Liver (tissue), 9 donors: ENCODE data around the gene DGKQ. TPM values are rescaled to one million over a fixed set of nuclear protein-coding genes. Genes with fewer than 3 reads are reported as not detected.

ENCODE experiments used
- DNase-seq: peaks from one replicate; pipeline ENCODE4 v3.0.0-alpha.2; 2017; ENCODE audit warnings: low spot score
- H3K27ac ChIP-seq, 2 donors: one replicate each; pipeline ENCODE4 v1.7.0; 2013; ENCODE audit warnings: inconsistent platforms in 2 of 2, low read length in 2 of 2, control low read depth in 1 of 2, low read depth in 1 of 2, mild to moderate bottlenecking in 1 of 2
- H3K27me3 ChIP-seq, 4 donors: one replicate each; pipeline versions ENCODE4 v1.6.1 to v1.7.0; 2013; ENCODE audit warnings: low read length in 3 of 4, inconsistent platforms in 1 of 4, mild to moderate bottlenecking in 1 of 4, moderate library complexity in 1 of 4; ENCODE audit not compliant: control insufficient read depth in 4 of 4, insufficient read depth in 4 of 4
- H3K36me3 ChIP-seq, 4 donors: one replicate each; pipeline versions ENCODE4 v1.6.1 to v1.7.0; 2013; ENCODE audit warnings: low read length in 3 of 4, mild to moderate bottlenecking in 3 of 4, low read depth in 1 of 4, moderate library complexity in 1 of 4; ENCODE audit not compliant: control insufficient read depth in 4 of 4, insufficient read depth in 3 of 4
- H3K4me1 ChIP-seq, 4 donors: one replicate each; pipeline versions ENCODE4 v1.6.1 to v1.7.0; 2013; ENCODE audit warnings: low read length in 3 of 4, mild to moderate bottlenecking in 3 of 4, moderate library complexity in 1 of 4; ENCODE audit not compliant: control insufficient read depth in 4 of 4, insufficient read depth in 4 of 4
- H3K4me3 ChIP-seq, 3 donors: one replicate each; pipeline versions ENCODE4 v1.6.1 to v1.7.0; 2013; ENCODE audit warnings: low read length in 3 of 3, control low read depth in 1 of 3, low read depth in 1 of 3, mild to moderate bottlenecking in 1 of 3
- H3K9ac ChIP-seq, 2 donors: one replicate each; pipeline ENCODE4 v1.7.0; 2013; ENCODE audit warnings: low read length in 2 of 2, mild to moderate bottlenecking in 2 of 2, moderate library complexity in 2 of 2, control low read depth in 1 of 2, low read depth in 1 of 2
- H3K9me3 ChIP-seq, 4 donors: one replicate each; pipeline versions ENCODE4 v1.6.1 to v1.7.0; 2013; ENCODE audit warnings: low read length in 3 of 4; ENCODE audit not compliant: control insufficient read depth in 4 of 4
- FOXA2 ChIP-seq: IDR thresholded peaks from 2 replicates; pipeline ENCODE4 v1.6.1; 2016; ENCODE audit warnings: antibody characterized with exemption
- HNF4A ChIP-seq, 2 donors: conservative IDR thresholded peaks; 2 replicates each; pipeline ENCODE4 v1.6.1; 2016; ENCODE audit warnings: antibody characterized with exemption in 2 of 2, mild to moderate bottlenecking in 2 of 2
- HNF4G ChIP-seq: IDR thresholded peaks from 2 replicates; pipeline ENCODE4 v1.6.1; 2016; ENCODE audit warnings: antibody characterized with exemption
- MAX ChIP-seq: IDR thresholded peaks from 2 replicates; pipeline ENCODE4 v1.6.1; 2016; ENCODE audit warnings: antibody characterized with exemption
- REST ChIP-seq: IDR thresholded peaks from 2 replicates; pipeline ENCODE4 v1.6.1; 2016; ENCODE audit warnings: antibody characterized with exemption, mild to moderate bottlenecking
- WGBS: extraction: QIAGEN DNeasy Blood & Tissue Kit; methylation state at CpG from one replicate; pipeline ENCODE4 v1.1.7; 2013; 5-methylcytosine and 5-hydroxymethylcytosine counted together
- polyA plus RNA-seq, 2 donors: library from polyadenylated mRNA; stranded (reverse) in 1 of 2; unstranded in 1 of 2; fragments of 200-250 nt in 1 of 2; fragments of >200 nt in 1 of 2; fragmentation: Nextera tagmentation in 1 of 2; extraction: Ambion mirVana in 1 of 2; gene quantifications; one replicate each; pipeline versions ENCODE4 v1.2.1 to v1.2.3, GENCODE V29; 2013 to 2015
- total RNA-seq, 2 donors: library from RNA; depleted of rRNA; stranded (reverse); fragments of >200 nt; gene quantifications; one replicate each; pipeline ENCODE4 v1.2.3, GENCODE V29; 2014
- donor health status: healthy.
- donor health status: healthy.
- donor health status: healthy.
- donor health status: healthy.
- donor health status: healthy.

DGKQ gene
- total and polyA plus RNA-seq, 4 donors = 1.5 to 8.8 (median 3.6) TPM

- no peak overlapping the region for H3K9ac ChIP-seq
- no peak overlapping the region for H3K27ac ChIP-seq
- no peaks in the 10 kb centered on the region for H3K27me3 ChIP-seq
- no peaks in the 10 kb centered on the region for H3K9me3 ChIP-seq
- no peak overlapping the region for H3K4me3 ChIP-seq
- TF ChIP-seq HNF4A (conservative IDR thresholded peaks at IDR 0.05) = no peak
- no peaks in the 10 kb centered on the region for H3K4me1 ChIP-seq
- H3K36me3 ChIP-seq = peaks cover 0 to 24% (median 5%) of the 10 kb centered on the region in 4 donors
- whole genome bisulfite sequencing = 94% methylated on average over 17 of the region's 17 CpGs
- DNase-seq = no peak
Observed at GRCh38 chr4:954211-955020, 19.0 kb downstream of the DGKQ start.

- DNase-seq = no peak
- peaks cover 0 to 24% (median 5%) of the 10 kb centered on the region in 4 donors for H3K36me3 ChIP-seq
- H3K27me3 ChIP-seq = no peaks in the 10 kb centered on the region
- no peak overlapping the region for H3K27ac ChIP-seq
- WGBS = 98% methylated on average over 13 of the region's 13 CpGs
- no peak overlapping the region for H3K4me3 ChIP-seq
- H3K9ac ChIP-seq = no peak overlapping the region
- H3K4me1 ChIP-seq = no peaks in the 10 kb centered on the region
- no peak for TF ChIP-seq MAX
- H3K9me3 ChIP-seq = no peaks in the 10 kb centered on the region
Observed at GRCh38 chr4:953574-953915, 19.8 kb downstream of the DGKQ start.

GRCh38 chr4:952881-953573 lies 20.3 kb downstream of the DGKQ start:
- no peaks in the 10 kb centered on the region for H3K9me3 ChIP-seq
- no peak overlapping the region for H3K27ac ChIP-seq
- H3K36me3 ChIP-seq = peaks cover 0 to 22% (median 5%) of the 10 kb centered on the region in 4 donors
- H3K4me3 ChIP-seq = no peak overlapping the region
- 95% methylated on average over 28 of the region's 28 CpGs for WGBS
- DNase-seq = no peak
- no peaks in the 10 kb centered on the region for H3K27me3 ChIP-seq
- no peaks in the 10 kb centered on the region for H3K4me1 ChIP-seq
- H3K9ac ChIP-seq = no peak overlapping the region
- no peak for TF ChIP-seq HNF4G
- no peak for TF ChIP-seq FOXA2
- TF ChIP-seq REST = no peak
